Cerebellar nuclear complex (tissue), 1 donor: Measurements from ENCODE around the gene TMOD3.

Experiments used
- DNase-seq, 2 experiments: peaks; one replicate each; lab custom pipeline; 2025; lab: John Stamatoyannopoulos, UW

The TMOD3 gene

GRCh38 chr15:51908316-51908715, 78.9 kb downstream of the TMOD3 start:
- no peak for DNase-seq

- DNase-seq: no peak
Observed at GRCh38 chr15:51909584-51909983, 80.1 kb downstream of the TMOD3 start.

GRCh38 chr15:51912528-51912927, 83.1 kb downstream of the TMOD3 start:
- DNase-seq: no peak

- no peak for DNase-seq
Observed at GRCh38 chr15:51917493-51917892, 88.0 kb downstream of the TMOD3 start.

GRCh38 chr15:51924156-51925068, 95.0 kb downstream of the TMOD3 start:
- DNase-seq: no peak

- DNase-seq: no peak
Observed at GRCh38 chr15:51926809-51927208, 97.4 kb downstream of the TMOD3 start.

GRCh38 chr15:51931016-51931415, 101.6 kb downstream of the TMOD3 start:
- DNase-seq: no peak

- DNase-seq: no peak
Observed at GRCh38 chr15:51931638-51932037, 102.2 kb downstream of the TMOD3 start.

- DNase-seq: no peak
Observed at GRCh38 chr15:51932161-51932560, 102.7 kb downstream of the TMOD3 start.

GRCh38 chr15:51935466-51936104, 106.1 kb downstream of the TMOD3 start:
- DNase-seq: no peak

GRCh38 chr15:51936105-51936478, 106.6 kb downstream of the TMOD3 start:
- DNase-seq: no peak

GRCh38 chr15:51938286-51938685, 108.8 kb downstream of the TMOD3 start:
- DNase-seq: no peak

- DNase-seq: no peak
Observed at GRCh38 chr15:51939216-51939615, 109.8 kb downstream of the TMOD3 start.

GRCh38 chr15:51947124-51947523, 117.7 kb downstream of the TMOD3 start:
- no peak for DNase-seq

- no peak for DNase-seq
Observed at GRCh38 chr15:51952805-51953204, 123.4 kb downstream of the TMOD3 start.

GRCh38 chr15:51955504-51955903, 126.1 kb downstream of the TMOD3 start:
- no peak for DNase-seq
